Loucy (cell line): ENCODE measurements around the gene CFAP77.

Experiments
- CTCF ChIP-seq: fragments of 200-600 bp; sonication (generic); conservative IDR thresholded peaks from 2 replicates; pipeline ENCODE4 v1.5.1; 2014; ENCODE audit warnings: mild to moderate bottlenecking, antibody characterized with exemption, low read length
- EZH2phosphoT487 ChIP-seq: fragments of 200-600 bp; IDR thresholded peaks from 2 replicates; pipeline ENCODE4 v1.6.1; 2018; ENCODE audit warnings: antibody characterized with exemption, mild to moderate bottlenecking, moderate library complexity, borderline replicate concordance

- TF ChIP-seq CTCF (no peak), EZH2phosphoT487 (no peak)
Measured at GRCh38 chr9:132440735-132441134, 30.7 kb downstream of the CFAP77 start.
